ENCODE results near the gene ZNF197. TPM values are rescaled to one million over a fixed set of nuclear protein-coding genes. Genes with fewer than 3 reads are reported as not detected.
"Not testable (repeated sequence)": the region's sequence is repeated elsewhere in the genome, so short reads cannot be mapped to it uniquely, and the experiment has no call there.

ZNF197 gene
- total RNA-seq, 1 donor from 2014 or later, result 47.4 TPM

GRCh38 chr3:44666346-44666745, 41.5 kb downstream of the ZNF197 start:
- DNase-seq (ENCODE audit: low read depth, low spot score), result no peak
- H3K4me3 Mint-ChIP-seq, result no peak overlapping the region
- TF ChIP-seq, protein P1, sequence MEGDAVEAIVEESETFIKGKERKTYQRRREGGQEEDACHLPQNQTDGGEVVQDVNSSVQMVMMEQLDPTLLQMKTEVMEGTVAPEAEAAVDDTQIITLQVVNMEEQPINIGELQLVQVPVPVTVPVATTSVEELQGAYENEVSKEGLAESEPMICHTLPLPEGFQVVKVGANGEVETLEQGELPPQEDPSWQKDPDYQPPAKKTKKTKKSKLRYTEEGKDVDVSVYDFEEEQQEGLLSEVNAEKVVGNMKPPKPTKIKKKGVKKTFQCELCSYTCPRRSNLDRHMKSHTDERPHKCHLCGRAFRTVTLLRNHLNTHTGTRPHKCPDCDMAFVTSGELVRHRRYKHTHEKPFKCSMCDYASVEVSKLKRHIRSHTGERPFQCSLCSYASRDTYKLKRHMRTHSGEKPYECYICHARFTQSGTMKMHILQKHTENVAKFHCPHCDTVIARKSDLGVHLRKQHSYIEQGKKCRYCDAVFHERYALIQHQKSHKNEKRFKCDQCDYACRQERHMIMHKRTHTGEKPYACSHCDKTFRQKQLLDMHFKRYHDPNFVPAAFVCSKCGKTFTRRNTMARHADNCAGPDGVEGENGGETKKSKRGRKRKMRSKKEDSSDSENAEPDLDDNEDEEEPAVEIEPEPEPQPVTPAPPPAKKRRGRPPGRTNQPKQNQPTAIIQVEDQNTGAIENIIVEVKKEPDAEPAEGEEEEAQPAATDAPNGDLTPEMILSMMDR (conservative IDR thresholded peaks at IDR 0.05), result no peak
- no peak overlapping the region for H3K27ac Mint-ChIP-seq (ENCODE audit: unreplicated experiment)
- no peaks in the 10 kb centered on the region for H3K27me3 Mint-ChIP-seq (ENCODE audit: low read depth)
- peaks cover 35% of the 10 kb centered on the region for H3K36me3 Mint-ChIP-seq (ENCODE audit: low read depth)
- peaks cover 5% of the 10 kb centered on the region for H3K4me1 Mint-ChIP-seq
- peaks cover 8% of the 10 kb centered on the region for H3K9me3 Mint-ChIP-seq

DNA sequence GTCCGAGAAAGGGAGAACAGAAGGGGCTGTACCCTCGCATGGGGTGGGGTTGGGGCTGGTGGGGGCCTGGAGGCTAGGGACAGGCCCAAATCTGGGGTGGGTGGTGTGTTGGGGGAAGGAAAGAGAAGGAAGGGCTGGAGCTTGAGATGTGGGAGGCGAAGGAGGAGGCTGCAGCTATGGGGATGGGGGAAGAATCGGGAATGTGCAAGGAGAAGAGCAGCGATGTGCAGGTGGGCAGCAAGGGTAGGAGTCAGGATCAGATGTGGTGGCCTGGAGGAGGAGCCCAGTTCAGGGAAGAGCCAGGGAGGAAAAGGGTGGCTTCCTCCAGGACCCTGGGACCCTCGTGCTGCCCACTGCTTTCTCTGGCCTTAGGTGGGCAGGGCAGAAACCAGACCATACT, 44.9 kb downstream of the ZNF197 start:
- Mint-ChIP-seq H3K9me3 (peaks cover 24% of the 10 kb centered on the region), H3K4me3 (no peak overlapping the region), H3K4me1 (peaks cover 5% of the 10 kb centered on the region), H3K36me3 (ENCODE audit: low read depth) (peaks cover 27% of the 10 kb centered on the region), H3K27me3 (ENCODE audit: low read depth) (no peaks in the 10 kb centered on the region), H3K27ac (ENCODE audit: unreplicated experiment) (no peak overlapping the region)
- TF ChIP-seq, protein P1 (conservative IDR thresholded peaks at IDR 0.05), result no peak
- no peak for DNase-seq (ENCODE audit: low read depth, low spot score)

DNA sequence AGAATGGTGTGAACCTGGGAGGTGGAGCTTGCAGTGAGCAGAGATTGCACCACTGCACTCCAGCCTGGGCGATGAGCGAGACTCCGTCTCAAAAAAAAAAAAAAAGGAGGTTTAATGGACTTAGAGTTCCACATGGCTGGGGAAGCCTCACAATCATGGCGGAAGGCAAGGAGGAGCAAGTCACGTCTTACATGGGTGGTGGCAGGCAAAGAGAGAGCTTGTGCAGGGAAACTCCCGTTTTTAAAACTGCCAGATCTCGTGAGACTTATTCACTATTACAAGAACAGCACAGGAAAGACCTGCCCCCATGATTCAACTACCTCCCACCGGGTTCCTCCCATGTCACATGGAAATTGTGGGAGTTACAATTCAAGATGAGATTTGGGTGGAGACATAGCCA, 48.6 kb downstream of the ZNF197 start:
- H3K4me3 Mint-ChIP-seq; H3K4me1 Mint-ChIP-seq; H3K27me3 Mint-ChIP-seq (ENCODE audit: low read depth); H3K27ac Mint-ChIP-seq (ENCODE audit: unreplicated experiment); DNase-seq (ENCODE audit: low read depth, low spot score): not testable (repeated sequence)
- peaks cover 16% of the 10 kb centered on the region for H3K9me3 Mint-ChIP-seq
- peaks cover 17% of the 10 kb centered on the region for H3K36me3 Mint-ChIP-seq (ENCODE audit: low read depth)

DNA sequence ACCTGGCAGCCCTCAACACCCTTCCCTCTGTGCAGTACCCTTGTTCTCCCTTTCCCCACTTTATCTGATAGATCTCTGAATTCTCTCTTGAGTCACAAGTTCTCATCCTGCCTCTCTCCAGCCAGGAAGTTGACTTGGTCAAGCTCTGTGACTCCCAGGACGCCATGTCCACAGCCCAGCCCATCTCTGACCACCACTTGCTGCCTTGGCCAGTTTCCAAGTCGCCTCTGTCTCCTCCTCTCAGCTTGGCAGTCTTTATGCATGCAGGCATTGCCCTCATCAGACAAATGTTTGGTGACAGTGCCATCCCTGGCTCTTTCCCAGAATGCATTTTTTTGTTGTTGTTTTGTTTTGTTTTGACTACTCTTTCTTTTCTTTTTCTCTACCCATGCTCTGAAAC, 49.4 kb downstream of the ZNF197 start:
- no peak for DNase-seq (ENCODE audit: low read depth, low spot score)
- Mint-ChIP-seq H3K4me1 (no peaks in the 10 kb centered on the region), H3K27ac (ENCODE audit: unreplicated experiment) (no peak overlapping the region), H3K4me3 (no peak overlapping the region), H3K36me3 (ENCODE audit: low read depth) (peaks cover 17% of the 10 kb centered on the region), H3K27me3 (ENCODE audit: low read depth) (no peaks in the 10 kb centered on the region), H3K9me3 (peaks cover 16% of the 10 kb centered on the region)
- TF ChIP-seq, protein P1 (conservative IDR thresholded peaks at IDR 0.05), result no peak

- Mint-ChIP-seq H3K27me3 (ENCODE audit: low read depth) (no peaks in the 10 kb centered on the region), H3K36me3 (ENCODE audit: low read depth) (peaks cover 32% of the 10 kb centered on the region), H3K4me3 (no peak overlapping the region), H3K9me3 (peaks cover 11% of the 10 kb centered on the region), H3K4me1 (no peaks in the 10 kb centered on the region), H3K27ac (ENCODE audit: unreplicated experiment) (no peak overlapping the region)
- no peak for DNase-seq (ENCODE audit: low read depth, low spot score)
- TF ChIP-seq, protein P1 (conservative IDR thresholded peaks at IDR 0.05), result no peak
Observed at GRCh38 chr3:44678480-44679116, 53.8 kb downstream of the ZNF197 start.

GRCh38 chr3:44680921-44681455, 56.2 kb downstream of the ZNF197 start:
- Mint-ChIP-seq H3K27ac (ENCODE audit: unreplicated experiment) (no peak overlapping the region), H3K9me3 (peaks cover 13% of the 10 kb centered on the region), H3K4me3 (no peak overlapping the region), H3K4me1 (peaks cover 6% of the 10 kb centered on the region), H3K36me3 (ENCODE audit: low read depth) (peaks cover 47% of the 10 kb centered on the region), H3K27me3 (ENCODE audit: low read depth) (peaks cover 2% of the 10 kb centered on the region)
- TF ChIP-seq, protein P1 (conservative IDR thresholded peaks at IDR 0.05), result no peak
- no peak for DNase-seq (ENCODE audit: low read depth, low spot score)
